HG02885 (cell line): ENCODE measurements around the gene SPHKAP.
"Not testable (repeated sequence)": the region's sequence is repeated elsewhere in the genome, so short reads cannot be mapped to it uniquely, and the experiment has no call there.

ENCODE experiments used
- ATAC-seq: cut with Tn5 transposase; IDR thresholded peaks from one replicate; pipeline ENCODE4 v1.9.1; 2021; ENCODE audit warnings: mild to moderate bottlenecking; ENCODE audit not compliant: unreplicated experiment, poor library complexity

SPHKAP gene

DNA sequence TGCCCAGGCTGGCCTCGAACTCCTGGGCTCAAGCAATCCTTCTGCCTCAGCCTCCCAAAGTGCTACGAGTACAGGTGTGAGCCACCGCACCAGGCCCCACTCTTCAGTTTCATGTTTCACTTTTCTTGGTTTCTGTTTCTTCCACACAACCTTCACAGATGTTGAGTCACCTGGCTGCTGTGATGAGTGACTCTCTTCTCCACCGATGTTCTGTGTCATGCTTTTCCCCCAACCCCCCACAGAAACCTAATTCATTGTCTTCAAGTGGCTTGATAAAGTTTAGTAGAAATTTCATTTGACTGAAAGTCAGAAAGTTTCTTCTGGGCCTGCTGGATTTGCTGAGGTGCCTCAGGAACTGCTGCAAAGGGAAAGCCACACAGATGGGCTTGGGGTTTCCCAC, 78.5 kb downstream of the SPHKAP start:
- ATAC-seq = no peak

DNA sequence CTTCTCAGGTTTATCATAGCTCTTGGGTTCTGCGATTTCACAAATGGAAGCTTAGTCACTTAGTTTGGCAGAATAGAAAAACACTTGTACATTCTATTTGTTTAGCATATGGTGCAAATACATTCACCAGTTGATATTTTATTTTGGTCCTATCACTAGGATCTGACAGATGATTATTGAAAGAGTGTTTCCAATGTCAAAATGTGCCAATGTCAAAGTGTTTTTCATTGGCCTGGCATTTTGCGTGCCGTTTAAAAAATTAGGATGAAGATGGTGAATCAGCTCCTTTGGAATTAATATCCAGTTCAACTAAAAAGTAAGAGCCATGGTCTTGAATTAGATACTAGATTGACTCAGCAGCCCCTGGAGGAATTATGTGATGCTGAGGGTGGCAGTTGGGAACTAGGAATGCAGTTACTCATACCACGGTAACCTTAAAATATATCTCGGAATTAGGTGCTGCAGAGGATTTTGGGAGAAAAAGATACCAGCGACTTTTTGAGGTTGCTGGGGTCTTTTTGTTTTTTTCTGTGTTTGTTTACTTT, 87.0 kb downstream of the SPHKAP start:
- ATAC-seq = no peak

DNA sequence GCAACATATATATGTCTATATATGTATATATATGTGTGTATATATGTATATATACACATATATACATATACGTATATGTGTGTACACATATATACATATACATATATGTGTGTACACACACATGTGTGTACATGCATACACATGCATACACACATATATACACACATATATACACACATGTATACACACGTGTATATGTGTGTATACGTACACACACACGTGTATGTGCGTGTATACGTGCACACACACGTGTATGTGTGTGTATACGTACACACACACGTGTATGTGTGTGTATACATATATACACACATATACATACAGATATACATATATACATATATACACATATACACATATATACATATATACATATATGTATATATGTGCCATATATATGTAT, 89.4 kb downstream of the SPHKAP start:
- no peak for ATAC-seq

DNA sequence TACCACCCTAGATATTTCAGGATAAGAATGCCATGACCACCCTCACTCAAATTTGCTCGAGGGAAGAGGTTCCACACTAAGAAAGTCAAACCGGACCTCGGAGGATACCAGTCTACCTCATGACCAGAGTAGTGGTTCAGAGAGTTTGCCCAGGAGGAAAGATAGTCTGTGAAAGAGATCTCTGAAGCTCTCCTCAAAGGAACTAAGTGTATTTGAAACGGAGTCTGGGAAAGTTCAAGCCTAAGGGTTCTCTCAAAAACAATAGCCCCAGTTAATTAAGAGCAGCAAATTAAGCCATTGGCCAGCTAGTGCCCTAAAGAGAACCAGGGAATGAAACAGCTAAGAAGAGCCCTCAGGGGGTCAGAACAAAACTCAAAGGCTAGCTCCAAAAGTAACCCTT, 94.9 kb downstream of the SPHKAP start:
- ATAC-seq = no peak

DNA sequence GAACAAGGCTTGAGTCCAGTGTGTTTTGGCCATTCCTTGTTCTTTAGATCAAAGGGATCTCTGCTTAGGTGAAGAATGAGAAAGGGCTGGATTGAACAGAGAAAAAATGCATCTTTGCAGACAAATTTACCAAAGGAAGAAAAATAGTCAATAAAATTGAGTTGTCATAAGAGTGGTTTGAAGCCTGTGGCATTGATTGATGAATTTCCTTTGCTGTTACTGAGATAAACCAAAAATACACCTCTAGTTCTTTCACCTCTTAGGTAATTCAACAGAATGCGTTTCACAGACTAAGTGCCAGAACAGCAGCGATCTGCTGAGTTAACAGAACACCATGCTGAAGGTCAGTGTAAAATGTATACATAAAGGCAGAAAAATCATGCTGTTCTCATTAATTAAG, 96.8 kb downstream of the SPHKAP start:
- no peak for ATAC-seq

DNA sequence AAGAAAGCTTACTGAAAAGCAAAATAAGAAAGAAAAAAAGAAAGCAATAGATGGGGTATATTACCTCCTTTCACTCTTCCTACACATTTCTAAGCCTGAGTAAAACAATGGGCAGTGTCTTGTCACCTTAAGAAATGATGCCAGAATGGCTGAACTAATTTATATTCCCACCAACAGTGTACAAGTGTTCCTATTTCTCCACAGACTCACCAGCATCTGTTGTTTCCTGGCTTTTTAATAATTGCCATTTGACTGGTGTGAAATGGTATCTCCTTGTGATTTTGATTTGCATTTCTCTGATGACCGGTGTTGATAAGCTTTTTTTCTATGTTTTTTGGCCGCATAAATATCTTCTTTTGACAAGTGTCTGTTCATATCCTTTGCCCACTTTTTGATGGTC, 98.4 kb downstream of the SPHKAP start:
- no peak for ATAC-seq

DNA sequence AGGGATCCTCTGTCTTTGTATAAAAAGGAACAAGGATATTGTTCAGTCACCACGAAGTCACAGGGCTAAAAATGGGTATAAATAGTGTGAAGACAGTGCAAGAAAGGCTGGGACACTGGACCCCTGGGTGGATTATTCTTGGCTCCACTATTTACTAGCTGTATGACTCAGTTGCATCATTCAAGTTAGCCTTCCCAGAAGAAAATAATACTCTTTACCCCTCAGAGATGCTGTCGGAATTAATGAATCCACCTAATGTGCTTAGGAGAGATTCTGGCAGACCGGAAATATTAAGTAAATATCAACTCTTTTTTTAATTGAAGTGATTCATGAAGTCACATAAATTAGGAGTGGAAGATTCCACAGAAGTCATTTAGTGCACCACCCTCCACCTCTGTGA, 98.9 kb downstream of the SPHKAP start:
- ATAC-seq = no peak

DNA sequence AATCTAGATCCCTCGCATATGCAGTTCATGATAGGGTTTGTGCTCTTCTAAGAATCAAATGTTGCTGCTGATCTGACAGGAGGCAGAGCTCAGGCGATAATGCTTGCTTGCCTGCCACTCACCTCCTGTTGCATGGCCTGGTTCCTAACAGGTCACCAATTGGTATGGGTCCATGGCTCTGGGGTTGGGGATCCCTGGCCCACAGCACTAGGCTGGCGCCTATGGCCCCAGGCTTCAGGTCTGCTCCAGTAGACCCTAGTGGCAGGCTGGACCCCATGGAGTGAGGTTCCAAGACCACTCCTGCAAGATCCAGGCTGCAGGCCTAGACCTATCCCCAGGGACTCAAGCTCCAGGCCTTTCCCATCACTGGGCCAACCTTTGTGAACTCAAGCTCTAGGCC, 102.3 kb downstream of the SPHKAP start:
- no peak for ATAC-seq

DNA sequence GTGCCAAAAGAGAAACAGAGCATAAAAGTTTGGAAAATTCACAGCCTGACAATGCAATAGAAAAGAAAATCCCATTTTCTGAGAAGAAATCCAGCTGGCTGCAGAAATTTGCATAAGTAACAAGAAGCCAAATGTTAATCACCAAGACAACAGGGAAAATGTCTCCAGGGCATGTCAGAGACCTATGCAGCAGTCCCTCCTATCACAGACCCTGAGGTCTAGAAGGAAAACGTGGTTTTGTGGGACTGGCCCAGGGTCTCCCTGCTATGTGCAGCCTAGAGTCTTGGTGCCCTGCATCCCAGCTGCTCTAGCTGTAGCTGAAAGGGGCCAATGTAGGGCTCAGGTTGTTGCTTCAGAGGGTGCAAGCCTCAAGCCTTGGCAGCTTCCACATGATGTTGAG, 104.8 kb downstream of the SPHKAP start:
- ATAC-seq = not testable (repeated sequence)

DNA sequence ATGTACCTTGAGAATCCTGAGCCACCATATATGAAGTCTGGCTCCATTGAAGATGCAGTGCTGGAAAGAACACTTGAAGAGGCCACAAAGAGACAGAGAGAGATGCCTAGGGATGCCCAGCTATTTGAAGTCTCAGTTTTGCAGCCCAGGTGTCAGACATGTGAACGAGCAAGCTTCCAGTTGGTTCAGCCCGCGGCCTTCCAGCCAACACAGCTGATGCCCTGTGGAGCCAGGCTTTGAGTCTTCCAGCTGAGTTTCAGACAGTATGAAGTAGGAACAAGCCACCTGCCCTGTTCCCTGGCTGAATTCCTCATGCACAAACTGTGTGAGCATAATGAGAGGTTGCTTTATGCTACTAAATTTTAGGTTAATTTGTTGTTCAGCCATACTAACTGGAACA, 108.8 kb downstream of the SPHKAP start:
- ATAC-seq = no peak

DNA sequence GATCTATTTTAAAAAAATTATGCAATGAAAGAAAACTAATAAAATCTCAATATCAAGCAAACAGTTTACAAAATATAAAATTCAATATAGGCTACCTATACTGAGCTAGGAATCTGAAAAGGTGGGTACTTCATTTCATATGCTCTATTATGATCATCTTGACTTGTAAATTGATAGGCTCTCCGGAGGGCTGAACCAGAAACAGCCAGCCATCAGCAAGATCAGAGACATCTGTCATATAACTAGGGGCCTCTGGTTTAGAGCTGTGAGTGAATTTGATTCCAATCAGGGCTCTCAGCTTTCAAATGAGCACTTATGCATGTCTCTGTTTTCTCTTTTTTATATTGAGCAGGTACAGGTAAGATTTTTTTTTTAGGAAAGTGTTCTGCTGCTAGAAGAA, 114.2 kb downstream of the SPHKAP start:
- no peak for ATAC-seq

DNA sequence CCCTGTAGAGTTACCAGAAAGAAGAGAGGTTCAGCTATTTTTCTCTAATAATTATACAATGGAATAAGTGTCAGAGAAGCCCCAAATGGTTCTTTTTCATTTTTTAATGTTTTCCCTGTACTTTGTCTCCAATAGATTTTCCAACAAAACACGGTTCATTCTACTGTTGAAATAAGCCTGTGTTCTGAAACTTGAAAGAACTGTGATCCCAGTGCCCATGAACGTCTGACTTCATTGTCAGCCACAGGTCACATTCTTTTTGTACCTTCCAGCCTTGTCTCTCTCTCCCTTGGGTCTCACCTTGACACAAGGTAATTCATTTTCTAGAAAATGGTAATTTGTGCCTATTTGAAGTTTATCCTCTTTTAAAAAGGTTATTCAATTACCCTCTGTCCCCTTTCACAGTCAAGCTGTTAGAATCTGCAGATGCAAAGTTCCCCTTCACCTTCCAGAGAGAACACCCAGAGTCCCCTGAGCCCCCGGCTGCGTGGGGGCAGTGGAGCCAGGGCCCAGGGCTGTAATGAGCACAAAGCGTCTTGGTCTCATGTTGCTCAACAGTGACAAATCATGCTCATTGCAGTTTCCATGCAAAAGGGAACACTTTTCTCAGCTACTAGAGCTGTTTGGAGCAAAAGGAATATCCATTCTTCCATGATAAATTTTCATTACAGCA, 115.2 kb downstream of the SPHKAP start:
- no peak for ATAC-seq

DNA sequence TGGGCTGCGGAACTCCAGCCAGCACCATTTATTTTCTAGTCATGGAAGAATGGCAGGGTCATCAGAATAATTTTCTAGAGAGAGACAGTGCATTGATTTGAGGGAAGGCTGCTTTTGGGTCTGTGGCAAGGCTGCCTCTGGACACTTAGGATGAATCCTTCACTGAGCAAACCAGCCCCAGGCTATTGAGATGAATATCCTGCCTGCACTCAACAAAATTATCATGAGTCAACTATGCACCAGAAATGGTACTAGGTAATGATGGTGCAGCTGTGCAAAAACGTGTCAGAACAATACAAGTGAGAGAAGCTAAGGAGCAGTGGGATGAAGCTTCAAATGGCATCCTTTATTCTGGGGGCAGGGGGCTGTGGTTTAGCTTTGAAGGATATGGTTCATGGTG, 115.8 kb downstream of the SPHKAP start:
- ATAC-seq = no peak

DNA sequence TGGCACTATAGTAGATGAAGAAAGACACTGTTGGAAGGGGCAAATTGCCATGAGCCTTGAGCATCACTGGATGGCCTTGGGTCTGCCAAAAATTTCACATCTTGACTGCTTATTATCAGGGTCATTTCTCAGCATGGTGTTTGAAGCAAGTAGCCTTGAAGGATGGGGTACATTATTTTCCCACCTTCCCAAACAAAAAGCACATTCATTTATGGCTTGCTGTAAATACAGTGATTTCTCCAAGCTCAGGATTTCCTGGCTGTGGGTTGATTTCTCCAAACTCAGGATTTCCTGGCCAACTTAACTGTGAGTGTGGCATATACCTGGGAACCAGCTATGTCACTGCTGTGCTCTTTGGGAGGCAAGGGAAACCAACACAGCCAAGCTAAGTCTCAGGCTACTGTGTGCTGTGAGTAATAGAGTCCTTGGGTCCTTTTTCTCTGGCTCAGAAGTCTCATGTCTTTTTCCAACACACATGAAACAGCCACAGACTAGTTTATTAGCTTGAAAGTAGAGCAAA, 116.6 kb downstream of the SPHKAP start:
- no peak for ATAC-seq

DNA sequence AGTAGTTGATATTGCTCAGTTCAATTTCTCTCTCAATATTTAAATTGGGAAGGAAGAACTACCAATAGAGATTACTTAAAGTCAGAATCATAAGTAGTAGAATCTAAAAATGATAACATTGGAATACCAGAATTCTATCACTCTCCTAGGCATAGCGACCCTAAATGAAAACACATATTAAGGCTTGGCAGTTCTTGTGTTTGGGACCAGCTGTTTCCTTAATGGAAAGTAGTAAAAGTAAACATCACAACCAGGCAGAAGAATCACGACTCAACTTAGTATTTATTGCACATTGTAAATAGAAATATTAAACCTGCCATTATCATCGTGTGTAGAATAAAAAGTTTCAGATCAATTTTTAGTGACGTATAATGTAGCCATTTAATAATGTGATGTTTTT, 117.5 kb downstream of the SPHKAP start:
- no peak for ATAC-seq

DNA sequence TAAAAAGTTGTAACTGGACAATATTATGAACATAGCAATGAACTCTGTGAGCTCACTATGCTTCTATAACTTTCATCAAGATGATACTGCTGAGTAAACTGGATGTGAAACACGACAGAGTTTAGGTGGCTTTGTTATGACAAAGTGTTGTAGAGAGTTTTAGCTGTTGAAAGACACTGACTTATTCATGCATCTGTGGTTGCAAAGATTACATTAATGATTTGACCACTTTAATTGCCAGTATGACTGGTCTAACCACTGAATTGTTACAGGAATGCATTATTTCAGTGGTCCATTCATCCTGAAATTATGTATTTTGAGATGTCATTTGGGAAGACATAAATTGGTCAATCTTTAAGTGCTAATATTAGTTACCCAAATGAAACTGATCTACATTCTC, 117.9 kb downstream of the SPHKAP start:
- ATAC-seq = no peak

DNA sequence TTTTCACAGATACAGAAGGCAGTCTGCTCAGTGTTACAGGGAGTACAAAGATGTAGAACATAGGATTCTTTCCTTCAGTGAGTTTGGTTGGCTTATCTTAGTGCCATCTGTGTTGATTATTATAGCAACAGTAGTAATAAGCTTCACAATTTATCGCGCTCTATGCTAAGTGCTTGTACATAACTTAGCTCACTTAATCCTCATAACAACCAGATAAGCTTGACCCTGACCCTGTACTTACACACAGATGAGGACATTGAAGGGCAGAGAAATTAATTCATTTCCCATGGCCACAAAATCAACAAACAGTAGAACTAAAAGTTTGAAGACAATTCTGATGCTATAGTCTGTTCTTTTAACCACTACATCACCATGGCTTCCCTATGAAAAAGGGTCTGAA, 121.8 kb downstream of the SPHKAP start:
- ATAC-seq = no peak

DNA sequence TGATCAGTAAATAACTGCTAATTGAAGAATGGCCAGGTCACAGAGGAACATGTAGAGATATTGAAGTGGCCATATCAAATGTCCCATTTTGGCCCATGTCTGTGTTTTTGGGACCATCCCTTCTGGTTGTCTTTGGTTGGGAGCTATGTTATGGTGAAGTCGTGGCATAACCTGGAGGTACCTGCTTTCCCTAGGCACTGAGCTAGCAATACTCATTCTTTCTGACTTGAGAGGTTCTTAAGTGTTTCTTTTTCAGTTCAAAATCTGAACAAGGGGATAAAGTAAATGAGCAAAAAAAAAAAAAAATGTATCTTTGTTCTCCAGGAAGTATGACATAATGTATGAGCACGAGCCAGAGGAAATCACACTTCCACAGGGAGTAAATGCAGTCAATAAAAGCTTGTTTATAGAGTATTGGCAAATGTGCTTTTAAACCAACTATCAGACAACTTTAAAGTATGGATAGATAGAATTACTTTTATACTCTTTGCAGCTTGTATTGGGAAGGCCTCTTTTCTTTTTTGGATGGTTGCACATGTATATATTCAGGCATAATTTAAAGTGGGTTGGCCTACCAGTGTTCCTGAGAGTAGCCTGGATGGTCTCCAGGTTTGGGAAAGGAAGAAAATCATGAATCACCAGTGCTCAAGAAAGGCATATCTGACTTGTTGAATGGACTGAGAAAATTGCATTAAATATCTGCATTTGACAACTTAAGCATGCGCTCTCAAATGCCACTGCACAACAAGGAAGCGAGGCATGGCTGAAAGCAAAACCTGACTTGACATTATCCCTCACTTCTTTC, 125.0 kb downstream of the SPHKAP start:
- ATAC-seq = no peak

DNA sequence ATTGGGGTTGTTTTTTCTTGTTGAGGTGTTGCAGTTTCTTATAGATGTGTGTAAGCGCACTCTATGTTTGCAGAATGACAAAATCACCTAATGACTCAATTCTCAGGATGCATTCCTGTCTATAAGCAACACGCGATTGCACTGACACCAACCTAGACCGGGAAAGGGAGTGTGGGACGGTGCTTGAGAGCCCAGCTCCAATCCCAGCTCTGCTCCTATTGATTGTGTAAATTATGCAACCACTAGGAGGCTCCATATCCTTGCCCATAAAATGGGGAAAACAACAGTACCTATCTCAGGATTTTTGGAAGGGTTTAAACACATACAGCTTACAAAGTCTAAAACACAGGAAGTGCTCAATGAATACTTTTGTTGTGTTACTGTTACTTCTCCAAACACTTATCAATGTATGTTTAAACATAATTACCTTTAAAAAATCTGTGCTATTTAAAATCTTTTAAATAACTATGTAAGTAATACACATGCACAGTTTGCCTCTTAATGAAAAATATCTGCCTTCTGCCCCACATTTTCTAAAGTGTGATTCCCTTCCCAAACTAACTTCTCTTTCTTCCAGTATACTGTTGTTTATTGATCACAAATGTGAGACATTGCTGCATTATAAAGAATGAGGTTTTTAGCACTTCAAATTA, 132.5 kb downstream of the SPHKAP start:
- peak; percentile 84 for ATAC-seq

DNA sequence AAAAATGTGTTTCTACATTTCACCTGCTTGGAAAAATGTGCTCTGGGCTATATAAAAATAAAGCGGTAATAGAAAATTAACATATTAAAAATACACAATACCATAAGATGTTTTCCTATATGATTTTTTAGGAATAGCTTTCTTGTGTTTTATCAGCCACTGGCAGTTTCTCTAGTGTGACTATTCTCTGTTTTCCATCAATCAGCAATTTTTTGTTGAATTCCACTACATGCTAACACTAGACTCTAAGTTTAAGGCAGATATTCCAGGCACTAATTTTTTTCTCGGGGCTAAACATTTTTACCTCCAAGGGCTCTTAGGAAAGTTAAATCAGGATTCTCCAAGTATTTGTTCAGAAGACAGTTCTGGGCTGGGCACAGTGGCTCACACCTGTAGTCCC, 140.5 kb downstream of the SPHKAP start:
- no peak for ATAC-seq
